ENCODE measurements around the gene PSMB2.
"Not testable (repeated sequence)": the region's sequence is repeated elsewhere in the genome, so short reads cannot be mapped to it uniquely, and the experiment has no call there.

Gene PSMB2

GRCh38 chr1:35594005-35594760, 47.1 kb downstream of the PSMB2 start:
- no peak for DNase-seq (ENCODE audit: low read depth in 2 of 3, low spot score in 1 of 3)

GRCh38 chr1:35592991-35593769, 48.1 kb downstream of the PSMB2 start:
- no peak for DNase-seq (ENCODE audit: low read depth in 2 of 3, low spot score in 1 of 3)

GRCh38 chr1:35591211-35591610, 50.1 kb downstream of the PSMB2 start:
- DNase-seq (ENCODE audit: low read depth in 2 of 3, low spot score in 1 of 3): no peak

GRCh38 chr1:35590476-35591040, 50.8 kb downstream of the PSMB2 start:
- no peak for DNase-seq (ENCODE audit: low read depth in 2 of 3, low spot score in 1 of 3)

GRCh38 chr1:35589516-35590427, 51.6 kb downstream of the PSMB2 start:
- no peak for DNase-seq (ENCODE audit: low read depth in 2 of 3, low spot score in 1 of 3)

- no peak for DNase-seq (ENCODE audit: low read depth in 2 of 3, low spot score in 1 of 3)
Observed at GRCh38 chr1:35588197-35588910, 53.0 kb downstream of the PSMB2 start.

- no peak for DNase-seq (ENCODE audit: low read depth in 2 of 3, low spot score in 1 of 3)
Observed at GRCh38 chr1:35587736-35588135, 53.6 kb downstream of the PSMB2 start.

- DNase-seq (ENCODE audit: low read depth in 2 of 3, low spot score in 1 of 3): no peak
Observed at GRCh38 chr1:35586808-35587207, 54.5 kb downstream of the PSMB2 start.

- not testable (repeated sequence) for DNase-seq (ENCODE audit: low read depth in 2 of 3, low spot score in 1 of 3)
Observed at GRCh38 chr1:35585805-35586204, 55.5 kb downstream of the PSMB2 start.

- no peak for DNase-seq (ENCODE audit: low read depth in 2 of 3, low spot score in 1 of 3)
Observed at GRCh38 chr1:35585281-35585680, 56.0 kb downstream of the PSMB2 start.

- DNase-seq (ENCODE audit: low read depth in 2 of 3, low spot score in 1 of 3): not testable (repeated sequence)
Observed at GRCh38 chr1:35581621-35582020, 59.7 kb downstream of the PSMB2 start.

GRCh38 chr1:35580949-35581388, 60.4 kb downstream of the PSMB2 start:
- no peak for DNase-seq (ENCODE audit: low read depth in 2 of 3, low spot score in 1 of 3)

- DNase-seq (ENCODE audit: low read depth in 2 of 3, low spot score in 1 of 3): peak in 2 of 3 donors; percentile 45 to 47
Observed at GRCh38 chr1:35577071-35577998, 64.0 kb downstream of the PSMB2 start.

- not testable (repeated sequence) for DNase-seq (ENCODE audit: low read depth in 2 of 3, low spot score in 1 of 3)
Observed at GRCh38 chr1:35576766-35577070, 64.6 kb downstream of the PSMB2 start.

- DNase-seq (ENCODE audit: low read depth in 2 of 3, low spot score in 1 of 3): no peak
Observed at GRCh38 chr1:35576061-35576765, 65.1 kb downstream of the PSMB2 start.

- DNase-seq (ENCODE audit: low read depth in 2 of 3, low spot score in 1 of 3): no peak
Observed at GRCh38 chr1:35575416-35575958, 65.8 kb downstream of the PSMB2 start.

- DNase-seq (ENCODE audit: low read depth in 2 of 3, low spot score in 1 of 3): no peak
Observed at GRCh38 chr1:35574655-35575415, 66.5 kb downstream of the PSMB2 start.

Measured in stimulated activated CD4-positive, alpha-beta T cell treated with anti-CD3 and anti-CD28 coated beads, Interleukin-12 subunit alpha, Interleukin-12 subunit beta, amount 100 ng/mL, for 48 hours (primary cell).